GM19023 (cell line): ENCODE data around the gene PFKL.

Experiments used
- ATAC-seq: cut with Tn5 transposase; IDR thresholded peaks from one replicate; pipeline ENCODE4 v1.9.1; 2021; ENCODE audit warnings: mild to moderate bottlenecking, moderate library complexity; ENCODE audit not compliant: unreplicated experiment

PFKL gene

DNA sequence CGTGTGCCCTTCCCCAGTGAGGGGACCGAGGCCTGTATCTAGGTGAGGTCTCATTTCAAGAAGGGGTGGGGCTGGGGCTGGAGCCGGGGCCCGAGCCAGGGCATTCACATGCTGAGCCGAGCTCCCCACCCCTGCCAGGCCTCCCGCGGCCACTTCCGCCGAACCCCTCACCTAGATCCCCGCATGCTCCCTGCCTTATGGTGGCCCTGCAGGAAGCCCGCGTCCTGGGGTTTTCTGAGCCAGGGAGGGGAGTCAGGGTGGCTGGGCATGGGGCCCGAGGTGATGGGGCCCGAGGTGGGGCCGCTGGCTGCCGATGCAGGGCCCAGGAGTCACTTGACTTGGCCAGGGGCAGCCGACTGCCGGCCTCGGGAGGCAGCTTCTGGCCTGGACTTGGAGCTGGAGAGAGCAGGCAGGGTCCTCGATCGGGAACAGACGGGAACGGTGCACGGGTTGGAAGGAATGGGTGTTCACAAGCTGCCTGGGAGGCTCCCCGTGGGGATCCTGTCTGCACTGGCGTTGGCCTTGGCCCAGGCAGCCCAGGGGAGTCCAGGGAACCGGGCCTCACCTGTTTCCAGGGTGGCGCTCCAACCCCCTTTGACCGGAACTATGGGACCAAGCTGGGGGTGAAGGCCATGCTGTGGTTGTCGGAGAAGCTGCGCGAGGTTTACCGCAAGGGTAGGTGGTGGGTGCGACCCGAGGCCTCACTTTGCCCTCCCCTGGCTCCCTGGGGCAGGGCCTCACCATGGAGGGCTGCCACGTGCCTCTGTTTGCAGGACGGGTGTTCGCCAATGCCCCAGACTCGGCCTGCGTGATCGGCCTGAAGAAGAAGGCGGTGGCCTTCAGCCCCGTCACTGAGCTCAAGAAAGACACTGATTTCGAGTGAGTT lies 25.8 kb downstream of the PFKL start:
- ATAC-seq: no peak

DNA sequence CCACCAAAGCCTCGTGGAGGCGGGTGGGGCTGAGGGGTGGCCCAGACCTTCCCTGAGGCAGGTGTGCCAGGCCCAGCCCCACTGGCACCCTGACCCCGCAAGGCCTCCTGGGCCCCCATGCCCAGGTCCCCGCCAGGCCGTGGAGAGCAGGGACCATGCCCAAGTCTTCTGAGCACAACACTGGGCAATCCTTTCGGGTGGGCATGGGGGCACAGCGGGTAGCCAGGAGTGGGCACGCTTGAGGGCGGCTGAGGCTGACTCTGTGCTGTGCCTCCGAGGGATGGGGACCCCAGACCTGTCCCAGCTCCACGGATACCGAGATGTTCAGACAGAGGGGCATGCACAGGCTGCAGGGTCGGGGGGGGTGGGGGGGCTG lies 26.4 kb downstream of the PFKL start:
- ATAC-seq: no peak

DNA sequence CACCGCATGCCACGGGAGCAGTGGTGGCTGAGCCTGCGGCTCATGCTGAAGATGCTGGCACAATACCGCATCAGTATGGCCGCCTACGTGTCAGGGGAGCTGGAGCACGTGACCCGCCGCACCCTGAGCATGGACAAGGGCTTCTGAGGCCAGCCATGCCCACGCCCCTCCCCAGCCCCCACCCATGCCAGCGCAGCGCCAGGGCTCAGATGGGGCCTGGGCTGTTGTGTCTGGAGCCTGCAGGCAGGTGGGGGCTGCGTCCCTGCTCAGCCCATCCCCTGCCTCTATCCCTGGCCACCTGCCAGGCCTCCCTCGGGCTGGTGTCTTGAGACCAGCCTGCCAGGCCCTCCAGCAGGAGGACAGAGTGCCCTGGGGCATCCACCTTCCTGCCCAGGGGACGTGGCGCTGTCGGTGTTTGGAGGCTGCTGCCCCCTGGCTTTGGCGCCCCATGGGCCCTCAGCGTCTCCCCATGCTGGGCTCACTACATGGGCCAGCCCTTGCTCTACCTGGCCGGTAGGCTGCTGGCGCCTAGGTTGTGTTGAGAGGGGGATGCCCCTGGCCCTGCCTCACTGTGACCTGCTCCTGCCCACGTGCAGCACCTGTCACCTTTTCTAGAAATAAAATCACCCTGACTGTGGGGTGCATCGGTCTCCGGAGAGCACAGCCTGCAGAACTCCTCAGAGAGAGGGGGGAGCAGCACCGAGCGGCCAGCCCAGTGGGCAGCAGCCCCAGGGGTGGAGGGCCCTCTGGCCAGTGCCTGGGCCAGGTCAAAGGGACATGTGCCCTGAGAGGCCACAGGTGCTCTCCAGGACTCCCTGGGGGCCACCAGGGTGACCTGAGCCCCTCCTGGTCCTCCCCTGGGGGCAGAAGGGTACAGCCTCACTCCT lies 27.1 kb downstream of the PFKL start:
- ATAC-seq: no peak

DNA sequence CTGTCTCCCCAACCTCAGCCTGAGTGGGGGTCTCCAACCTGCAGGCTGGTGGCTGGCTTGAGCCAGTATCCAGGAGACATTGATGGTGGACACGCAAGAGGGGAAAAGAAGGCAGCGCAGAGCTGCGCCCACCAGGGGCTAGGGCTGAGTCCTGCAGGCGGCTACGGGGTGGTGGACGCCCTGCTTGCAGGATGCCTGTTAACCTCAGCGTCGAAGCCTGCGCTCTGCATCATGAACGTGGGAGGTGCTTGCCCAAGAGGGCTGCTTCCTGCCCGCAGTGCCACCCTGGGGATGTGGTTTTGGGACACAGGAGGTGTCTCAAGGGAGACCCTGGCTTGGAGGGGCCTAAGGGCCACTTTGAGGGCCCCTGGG lies 27.7 kb downstream of the PFKL start:
- ATAC-seq: no peak

DNA sequence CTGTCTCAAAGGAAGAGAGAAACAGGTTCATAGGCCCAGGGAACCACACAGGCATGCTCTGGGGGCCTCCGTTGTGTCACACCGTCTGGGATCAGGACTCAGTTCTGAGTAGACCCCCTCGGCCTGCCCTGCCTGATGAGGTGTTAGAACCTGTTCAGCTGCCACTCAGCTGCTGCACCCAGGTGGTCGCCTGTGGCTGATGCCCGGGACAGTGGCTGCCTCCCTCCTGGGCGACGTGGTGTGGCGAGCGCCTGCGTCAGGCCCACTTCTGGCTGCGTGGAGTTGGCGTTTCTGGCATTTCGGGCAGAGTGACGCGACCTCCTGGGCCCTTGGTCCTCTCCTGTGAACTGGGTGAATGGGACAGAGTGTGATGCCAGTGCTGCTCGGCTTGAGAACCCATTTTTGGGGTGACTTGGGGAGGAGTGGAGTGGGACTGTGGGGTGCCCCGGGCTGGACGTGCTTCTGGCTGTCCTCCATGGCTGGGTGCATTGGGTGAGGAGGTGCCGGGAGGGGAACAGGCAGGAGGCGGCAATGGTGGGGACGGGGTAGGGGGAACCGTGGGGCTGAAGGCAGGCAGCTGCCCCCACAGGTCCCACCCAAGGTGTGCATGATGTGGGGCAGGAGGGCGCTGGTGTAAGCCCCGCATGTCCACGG lies 28.5 kb downstream of the PFKL start:
- ATAC-seq: no peak

DNA sequence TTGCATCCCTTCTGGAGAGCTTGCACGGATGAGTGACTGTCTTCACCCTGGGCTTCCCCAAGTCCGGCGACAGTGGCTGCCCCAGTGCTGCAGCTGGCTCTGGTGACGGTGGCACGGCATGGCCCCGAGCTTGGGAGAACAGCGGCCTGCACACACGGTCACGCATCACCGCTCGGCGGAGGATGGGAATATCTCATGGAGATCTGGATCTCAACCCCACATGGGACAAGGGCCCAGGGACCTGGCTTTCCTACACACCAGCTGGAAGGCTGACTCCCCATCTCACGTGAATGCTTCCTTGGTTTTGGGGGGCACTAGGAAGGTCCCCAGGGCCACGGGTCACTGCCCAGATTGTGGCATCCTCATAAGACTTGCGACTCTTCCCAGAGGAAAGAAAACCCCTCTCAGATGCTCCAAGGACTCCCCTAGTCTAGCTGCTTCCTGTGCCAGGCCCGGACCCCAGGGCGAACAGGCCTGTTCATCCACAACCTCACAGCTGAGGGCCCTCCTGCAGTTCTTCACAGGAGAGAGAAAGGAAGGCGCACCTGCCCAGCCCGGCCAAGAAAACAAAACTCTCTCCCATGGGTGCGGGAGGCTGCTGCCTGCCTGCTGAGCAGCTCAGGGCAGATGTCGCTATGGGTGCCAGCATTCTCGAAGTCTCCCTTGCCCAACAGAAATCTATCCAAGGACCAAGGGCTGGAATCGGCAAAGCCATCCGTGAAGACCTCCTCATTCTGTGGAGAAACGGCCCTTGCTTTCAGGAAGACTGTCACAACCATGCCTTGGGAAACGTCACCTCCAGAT lies 29.4 kb downstream of the PFKL start:
- no peak for ATAC-seq

DNA sequence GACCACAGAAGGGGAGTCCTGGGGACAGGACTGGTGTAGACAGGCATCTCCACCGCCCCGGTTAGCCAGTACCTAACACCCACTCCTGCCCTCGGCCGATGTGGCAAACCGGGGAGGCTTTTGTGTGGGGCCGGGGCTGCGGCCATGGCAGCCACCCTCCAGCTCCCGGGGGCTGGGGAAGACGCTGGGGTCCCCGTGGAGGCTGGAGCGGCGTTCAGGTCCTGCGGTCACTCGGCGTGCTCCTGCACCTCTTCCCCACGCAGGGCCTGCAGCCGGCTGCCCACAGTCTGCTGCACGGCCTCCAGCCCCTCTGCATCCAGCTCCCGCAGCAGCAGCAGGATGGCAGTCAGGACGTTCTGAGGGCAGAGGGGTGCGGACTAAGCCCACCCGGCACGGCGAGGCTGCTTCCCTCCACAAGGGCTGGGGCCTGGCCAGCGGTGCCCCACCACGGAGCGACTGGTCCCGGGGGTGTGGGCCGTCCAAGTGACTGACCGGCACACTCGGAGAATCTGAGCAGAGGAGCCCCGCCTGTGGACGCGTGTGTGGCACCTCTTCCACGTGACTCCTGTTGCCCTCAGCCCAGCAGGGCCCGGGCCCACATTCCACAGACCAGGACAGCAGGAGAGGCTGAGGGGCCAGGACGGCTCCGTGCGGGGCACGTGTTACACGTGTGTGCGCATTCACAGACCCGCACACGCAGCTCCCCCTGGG lies 30.3 kb downstream of the PFKL start:
- no peak for ATAC-seq

DNA sequence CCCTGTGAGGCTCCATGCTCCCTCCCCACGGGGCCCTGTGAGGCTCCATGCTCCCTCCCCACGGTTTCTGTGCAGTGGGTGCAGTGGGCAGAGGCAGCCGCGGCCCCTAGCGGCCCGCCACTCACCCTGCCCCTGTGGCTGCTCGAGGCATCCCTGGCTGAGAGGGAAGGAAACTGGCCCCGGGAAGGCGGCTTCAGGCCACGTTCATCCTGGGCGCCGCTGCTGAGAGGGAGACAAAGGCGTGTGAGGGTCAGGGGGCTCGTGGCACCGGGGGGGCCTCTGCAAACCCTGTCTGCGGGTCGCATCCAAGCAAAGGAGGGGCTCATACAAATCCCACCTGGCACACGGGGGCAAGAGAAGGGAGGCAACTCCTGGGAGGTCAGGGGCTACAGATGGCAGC lies 30.8 kb downstream of the PFKL start:
- no peak for ATAC-seq

DNA sequence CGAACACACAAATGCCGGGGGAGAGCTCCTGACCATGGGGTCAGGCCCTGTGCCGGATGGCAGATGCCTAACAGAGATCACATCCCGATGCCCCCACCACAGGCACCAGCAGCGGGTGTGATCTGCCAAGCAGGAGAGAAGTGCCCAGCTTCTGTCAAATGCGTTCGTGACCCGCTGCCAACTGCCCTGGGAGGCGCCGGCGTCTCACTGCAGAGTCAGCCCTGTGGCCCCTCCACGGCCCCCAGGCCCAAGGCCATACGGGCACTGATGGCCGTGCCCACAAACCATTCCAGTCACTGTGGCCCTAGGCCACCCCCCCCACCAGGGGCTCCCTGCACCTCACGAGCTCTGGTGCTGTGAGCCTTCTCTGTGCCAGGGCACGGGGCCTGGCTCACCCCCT lies 31.4 kb downstream of the PFKL start:
- no peak for ATAC-seq

DNA sequence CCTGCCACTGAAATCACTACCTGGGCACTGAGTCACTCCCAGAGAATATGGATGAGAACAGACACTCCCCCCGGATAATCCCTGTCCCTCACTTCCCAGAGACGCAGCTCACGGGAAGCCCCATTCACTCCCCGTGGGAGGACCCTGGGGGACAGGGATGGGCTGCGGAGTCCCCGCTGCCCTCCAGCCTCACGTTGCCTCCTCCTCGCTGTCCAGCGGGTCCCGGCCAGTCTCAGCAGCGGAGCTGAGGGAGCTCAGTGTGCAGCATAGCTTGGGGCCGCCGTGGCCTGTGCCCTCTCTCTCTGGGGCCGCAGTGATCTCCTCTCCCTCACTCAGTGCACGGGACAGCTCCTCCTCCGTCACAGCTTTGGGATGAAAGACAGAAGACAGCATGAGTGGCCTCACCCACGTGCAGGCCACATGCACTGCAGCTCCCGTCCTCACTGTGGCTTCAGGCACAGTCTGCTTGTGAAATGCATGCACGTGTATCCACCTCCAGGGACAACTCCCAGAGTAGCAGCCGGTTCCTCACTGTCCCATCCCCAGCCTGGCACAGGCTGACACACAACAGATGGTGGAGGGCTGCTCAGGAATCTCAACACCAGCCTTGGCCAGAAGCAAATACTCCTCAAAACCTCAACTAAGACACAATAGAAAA lies 31.9 kb downstream of the PFKL start:
- no peak for ATAC-seq

DNA sequence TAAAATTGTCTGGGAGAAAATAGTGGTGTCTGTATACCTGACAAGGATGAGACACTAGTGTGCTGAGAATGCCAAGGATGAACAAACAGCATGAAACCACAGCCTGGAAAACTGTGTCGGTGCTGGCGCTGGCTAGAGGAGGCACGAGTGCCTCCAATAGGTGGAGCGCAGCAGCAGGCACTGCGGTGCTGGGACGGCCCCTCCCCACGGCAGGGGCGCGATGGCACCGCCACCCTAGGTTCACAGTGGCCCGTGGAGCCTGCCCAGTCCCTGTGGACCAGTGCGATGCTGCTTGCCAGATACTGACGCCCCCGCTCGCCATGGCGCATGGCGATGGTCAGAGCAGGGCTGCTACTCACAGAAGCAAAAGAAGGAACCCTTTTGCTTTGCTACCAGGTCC lies 32.5 kb downstream of the PFKL start:
- no peak for ATAC-seq

DNA sequence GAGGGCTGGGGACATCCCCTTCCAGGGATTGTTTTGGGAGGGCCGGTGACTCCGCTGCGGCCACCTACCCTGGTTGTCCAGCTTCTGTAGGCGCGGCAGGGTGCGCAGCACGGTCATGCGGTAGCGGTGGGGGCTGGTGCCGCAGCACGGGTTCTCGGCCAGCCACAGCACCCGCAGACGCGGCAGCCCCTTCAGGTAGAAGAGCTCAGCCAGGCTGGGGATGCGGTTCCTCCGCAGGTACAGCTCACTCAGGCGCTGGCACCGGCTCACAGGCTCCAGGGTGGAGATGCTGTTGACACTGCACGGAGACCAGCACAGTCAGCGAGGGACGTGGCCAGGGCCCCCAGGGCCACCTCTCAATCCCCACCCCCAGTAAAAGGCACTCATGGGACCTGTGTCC lies 33.1 kb downstream of the PFKL start:
- ATAC-seq: no peak

DNA sequence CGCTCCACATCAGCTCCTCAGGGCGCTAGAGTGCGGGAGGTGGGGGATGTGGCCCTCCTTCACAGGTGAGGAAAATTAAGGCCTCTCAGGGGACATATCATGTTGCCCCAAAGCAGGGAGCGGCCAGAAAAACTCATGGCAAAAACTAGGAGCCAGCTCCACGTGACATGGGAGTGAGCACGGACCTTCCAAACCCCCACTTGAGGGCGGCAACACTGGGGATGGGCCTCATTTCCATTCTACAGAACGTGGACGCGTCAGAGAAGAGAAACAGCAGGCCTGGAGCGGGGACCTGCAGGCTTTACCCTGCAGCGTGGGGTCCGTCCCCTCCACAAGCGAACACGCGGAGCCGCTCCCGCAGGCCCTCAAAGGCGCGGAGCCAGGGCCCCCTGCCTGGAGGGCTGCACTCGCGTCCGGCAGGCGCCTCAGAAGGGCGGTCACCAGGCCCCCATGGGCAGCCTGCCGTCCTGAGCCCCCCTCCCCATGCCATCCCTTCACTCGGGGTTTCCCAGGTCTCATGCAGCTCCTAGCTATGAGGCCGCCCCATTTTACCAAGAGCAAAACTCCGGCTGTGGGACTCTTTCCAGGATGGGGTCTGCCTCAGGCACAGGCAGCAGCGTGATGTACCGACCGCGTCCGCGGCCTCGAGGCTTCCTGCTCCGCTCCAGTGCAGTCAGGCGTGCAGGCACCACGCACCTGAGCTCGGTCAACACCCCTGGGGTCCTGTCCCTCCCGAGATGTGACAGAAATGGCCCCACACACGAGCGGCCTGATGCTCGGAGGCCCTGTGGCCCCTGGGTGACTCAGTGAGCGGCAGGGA lies 33.9 kb downstream of the PFKL start:
- no peak for ATAC-seq

DNA sequence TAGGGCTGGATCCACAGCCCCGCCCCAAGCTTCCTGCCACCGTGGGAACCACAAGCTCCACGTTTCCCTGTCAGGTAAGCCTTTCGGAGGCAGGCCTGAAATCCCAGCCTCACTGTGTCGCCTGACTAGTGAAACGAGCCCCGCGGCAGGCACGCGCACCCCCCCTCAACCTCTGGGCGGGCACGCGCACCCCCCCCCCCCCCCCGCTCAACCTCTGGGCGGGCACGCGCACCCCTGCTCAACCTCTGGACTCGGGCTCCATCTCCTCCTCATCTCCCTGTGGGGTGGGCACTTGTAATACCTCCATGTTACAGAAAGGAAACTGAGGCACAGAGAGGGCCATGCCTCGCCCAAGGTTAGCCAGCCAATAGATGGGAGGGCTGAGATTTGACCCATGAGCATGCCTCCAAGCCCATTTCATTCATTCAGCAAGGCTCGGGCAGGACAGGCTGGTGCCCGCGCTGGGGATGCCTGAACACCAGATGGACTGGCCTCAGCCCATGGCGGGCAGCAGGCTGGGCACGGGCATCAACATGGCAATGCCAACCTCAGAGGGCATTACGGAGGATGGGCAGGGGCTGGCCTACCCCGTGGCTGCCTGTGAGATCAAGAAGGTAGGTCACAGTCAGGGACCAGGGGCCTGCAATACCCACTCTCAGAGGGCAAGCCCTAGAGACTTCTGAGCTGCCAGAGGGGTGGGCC lies 34.6 kb downstream of the PFKL start:
- ATAC-seq: no peak

DNA sequence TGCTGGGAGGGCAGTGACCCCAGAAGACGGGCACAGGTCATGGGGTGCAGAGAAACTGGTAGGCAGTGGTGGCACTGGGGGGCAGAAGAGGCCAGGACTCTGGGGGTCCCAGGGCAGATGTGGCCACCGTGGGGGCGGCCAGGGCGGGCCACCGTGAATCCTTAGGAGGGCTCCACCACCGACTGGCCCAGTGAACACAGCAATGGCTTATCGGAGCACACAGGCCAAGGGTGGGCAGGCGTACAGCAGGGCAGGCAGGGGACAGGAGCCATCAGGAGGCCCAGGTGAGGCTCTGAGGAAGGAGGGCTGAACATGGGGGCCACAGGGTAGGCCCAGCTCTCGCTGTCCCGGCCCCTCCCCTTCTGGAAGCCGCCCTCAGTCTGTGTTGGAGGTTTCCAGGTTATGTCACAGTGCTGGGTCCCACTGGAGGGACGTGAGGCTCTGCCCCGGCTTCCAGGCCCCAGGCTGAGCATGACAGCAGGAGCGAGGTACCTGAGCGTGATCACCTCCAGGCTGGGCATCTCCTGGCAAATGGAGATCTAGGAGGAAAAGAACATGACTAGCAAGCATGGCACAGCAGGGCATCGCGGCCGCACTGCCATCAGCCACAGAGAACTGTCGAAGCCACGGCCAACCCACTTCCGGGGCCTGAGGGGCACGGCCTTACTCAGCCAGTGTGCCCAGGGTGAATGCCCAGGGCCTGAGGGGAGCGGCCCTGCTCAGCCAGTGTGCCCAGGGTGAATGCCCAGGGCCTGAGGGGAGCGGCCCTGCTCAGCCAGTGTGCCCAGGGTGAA lies 35.6 kb downstream of the PFKL start:
- no peak for ATAC-seq

DNA sequence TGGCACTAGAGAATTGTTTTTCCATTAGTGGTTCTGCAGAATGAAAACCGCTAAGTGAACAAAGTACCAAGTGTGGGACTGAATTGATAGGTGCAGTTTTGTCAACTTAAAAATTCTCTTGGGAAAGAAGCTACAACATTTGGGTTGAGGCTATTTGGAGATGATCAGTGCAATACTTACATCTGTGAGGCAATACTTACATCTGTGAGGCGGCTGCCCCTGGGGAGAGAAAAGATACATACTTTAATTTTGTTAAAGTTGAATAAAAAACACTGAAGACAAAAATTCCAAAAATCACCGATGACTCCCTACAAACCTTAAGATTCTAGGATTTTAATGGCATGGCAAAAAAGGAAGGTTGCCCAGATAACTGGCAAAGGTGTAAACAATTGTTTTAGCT lies 37.6 kb downstream of the PFKL start:
- ATAC-seq: no peak
